Activated CD4-positive, alpha-beta T cell treated with anti-CD3 and anti-CD28 coated beads for 1 hour (primary cell): ENCODE data around the gene TSGA10IP.

Experiments
- DNase-seq: peaks from one replicate; pipeline ENCODE4 v3.0.0-alpha.2; 2020

Gene TSGA10IP

DNA sequence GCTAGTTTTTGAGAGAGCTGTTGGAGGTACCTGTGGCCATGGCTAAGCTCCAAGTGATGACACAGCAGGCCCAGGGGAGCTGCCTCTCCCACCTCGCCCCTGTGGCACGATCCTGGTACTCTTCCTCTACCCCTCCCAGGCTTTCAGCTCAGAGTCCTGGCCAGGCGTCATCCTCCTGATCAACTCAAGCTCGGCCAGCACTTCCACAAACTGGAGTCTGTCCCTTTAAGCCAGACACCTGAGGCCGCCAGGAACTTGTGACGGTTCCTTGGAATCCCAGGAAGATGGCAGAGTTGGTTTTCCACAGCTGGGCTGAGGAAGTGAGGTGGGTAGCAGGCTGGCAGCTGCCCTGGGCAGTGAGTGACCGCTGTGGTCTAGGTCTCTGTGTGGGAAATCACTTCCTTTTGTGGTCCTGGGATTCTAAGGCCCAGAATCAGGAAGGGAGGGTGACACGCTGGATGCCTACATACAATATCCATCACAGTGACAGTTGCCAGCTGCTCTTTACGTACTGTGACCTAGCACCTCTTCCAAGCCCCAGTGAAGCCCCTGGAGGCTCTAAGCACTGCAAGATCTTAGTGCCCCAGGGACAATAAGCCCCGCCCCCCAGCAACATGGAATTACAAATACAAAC is 63.3 kb downstream of the TSGA10IP start:
- no peak for DNase-seq
